Cerebellar cortex (tissue), 1 donor: ENCODE data around the gene UBE2J2.

Experiments
- DNase-seq: peaks from one replicate; pipeline ENCODE4 v3.0.0-alpha.2; 2015; ENCODE audit warnings: low spot score

The UBE2J2 gene

GRCh38 chr1:1280782-1281481, 7.3 kb upstream of the UBE2J2 start:
- DNase-seq: no peak

GRCh38 chr1:1279028-1279427, 5.4 kb upstream of the UBE2J2 start:
- no peak for DNase-seq

GRCh38 chr1:1278620-1279019, 5.0 kb upstream of the UBE2J2 start:
- no peak for DNase-seq

DNA sequence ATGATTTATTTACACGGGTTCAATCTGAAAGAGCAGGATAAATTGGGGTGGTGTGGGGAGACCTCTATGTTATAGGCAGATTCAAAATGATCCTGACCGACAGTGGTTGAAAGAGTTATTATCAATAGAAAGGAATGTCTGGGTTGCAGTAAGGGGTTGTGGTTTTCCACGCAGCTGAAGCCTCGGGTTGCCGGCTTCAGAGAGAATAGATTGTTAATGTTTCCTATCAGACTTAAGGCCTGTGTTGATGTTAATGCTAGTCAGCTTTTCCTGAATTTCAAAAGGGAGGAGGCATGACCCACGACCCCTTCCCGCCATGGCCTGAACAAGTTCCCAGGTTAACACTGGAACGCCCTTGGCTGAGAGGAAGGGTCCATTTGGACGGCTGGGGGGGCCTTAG, 2.2 kb upstream of the UBE2J2 start:
- DNase-seq: no peak

- DNase-seq: no peak
Measured at GRCh38 chr1:1274931-1275431, 1.3 kb upstream of the UBE2J2 start.

DNA sequence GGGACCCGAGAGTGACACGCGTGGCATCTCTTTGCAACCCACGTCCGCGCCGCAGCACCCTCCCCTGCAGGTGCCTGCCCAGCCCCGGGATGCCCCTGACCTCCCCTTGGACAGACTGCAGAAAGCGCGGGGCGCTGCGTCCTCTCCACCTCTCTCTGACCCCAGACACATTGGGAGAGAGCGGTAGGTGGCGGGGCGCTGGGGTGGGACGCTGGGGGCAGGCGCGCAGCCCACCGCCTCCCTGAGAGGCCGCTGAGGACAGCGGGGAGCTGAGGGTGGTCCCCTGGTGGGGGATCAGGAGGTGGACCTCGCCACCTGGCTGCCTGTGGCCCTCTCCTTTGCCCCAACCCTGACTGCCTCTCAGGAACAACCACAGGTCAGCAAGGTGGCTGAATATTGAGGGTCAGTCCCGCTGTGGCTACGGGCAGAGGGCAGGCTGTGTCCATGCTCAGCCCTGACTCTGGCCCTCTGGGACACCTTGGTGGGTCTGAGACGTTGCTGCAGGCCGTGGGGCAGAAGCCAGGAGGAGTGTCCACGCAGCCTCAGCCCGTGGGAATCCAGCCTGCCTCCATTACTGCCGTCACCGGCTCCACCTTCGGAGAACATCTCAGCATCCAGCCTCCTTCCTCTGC, 761 bp upstream of the UBE2J2 start:
- DNase-seq: peak; percentile 8

GRCh38 chr1:1273209-1273511, 494 bp downstream of the UBE2J2 start:
- no peak for DNase-seq

GRCh38 chr1:1272341-1273208, 1.1 kb downstream of the UBE2J2 start:
- DNase-seq: no peak

- DNase-seq: no peak
Measured at GRCh38 chr1:1270813-1271212, 2.8 kb downstream of the UBE2J2 start.

DNA sequence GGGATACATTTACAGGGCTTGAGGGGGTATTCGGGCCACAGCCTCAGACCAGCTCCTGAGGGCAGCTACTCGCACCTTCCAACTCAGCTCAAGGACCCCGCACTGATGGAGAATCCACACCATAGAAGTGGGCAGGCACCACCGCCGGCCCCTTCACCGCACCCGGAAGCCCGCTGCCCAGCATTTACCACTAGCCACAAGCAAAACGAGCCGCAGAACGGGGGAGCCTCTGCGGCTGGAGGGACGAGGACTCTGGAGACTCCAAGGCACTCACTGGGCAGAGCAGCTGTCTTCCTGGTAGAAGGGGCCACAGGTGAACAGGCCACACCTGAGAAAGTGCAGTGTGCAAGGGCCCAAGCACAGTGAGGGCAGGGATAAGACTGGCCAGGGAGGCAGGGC, 5.4 kb downstream of the UBE2J2 start:
- DNase-seq: no peak

DNA sequence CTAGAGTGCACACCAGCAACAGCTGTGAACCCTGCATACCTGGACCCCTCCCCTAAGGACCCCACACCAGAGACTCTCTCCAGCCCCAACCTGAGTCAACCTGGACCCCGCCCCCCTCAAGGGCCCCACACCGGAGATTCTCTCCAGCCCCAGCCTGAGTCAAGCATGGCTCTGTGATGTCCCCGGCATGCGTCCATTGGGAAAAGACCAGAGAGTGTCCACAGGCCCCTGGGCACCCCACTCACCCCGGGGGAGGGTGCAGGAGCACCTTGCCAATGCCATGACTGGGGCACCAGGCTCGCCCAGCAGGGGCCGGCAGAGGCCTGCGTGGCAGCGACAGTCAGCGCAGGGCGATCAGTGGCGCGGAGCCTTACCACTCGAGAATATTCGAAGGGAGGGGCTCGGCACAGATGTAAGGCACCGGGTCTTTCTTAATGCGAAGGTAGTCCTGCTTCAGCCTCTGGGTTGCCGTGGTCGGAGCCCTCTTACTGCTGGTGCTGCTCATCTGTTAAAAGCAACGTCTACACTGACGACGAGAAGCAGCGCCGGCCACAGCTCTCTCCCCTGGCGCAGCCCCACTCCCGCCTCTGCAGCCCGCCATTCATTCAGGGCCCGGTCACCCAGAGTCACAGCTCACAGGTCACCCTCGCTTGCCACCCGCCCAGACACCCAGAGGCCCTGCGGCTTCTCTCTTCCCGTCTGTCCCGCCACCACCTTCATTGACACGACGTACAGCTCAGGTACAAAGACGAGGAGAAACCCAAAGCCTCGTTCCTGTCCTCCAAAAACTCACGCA, 6.0 kb downstream of the UBE2J2 start:
- no peak for DNase-seq

GRCh38 chr1:1264868-1265272, 8.8 kb downstream of the UBE2J2 start:
- DNase-seq: no peak

DNA sequence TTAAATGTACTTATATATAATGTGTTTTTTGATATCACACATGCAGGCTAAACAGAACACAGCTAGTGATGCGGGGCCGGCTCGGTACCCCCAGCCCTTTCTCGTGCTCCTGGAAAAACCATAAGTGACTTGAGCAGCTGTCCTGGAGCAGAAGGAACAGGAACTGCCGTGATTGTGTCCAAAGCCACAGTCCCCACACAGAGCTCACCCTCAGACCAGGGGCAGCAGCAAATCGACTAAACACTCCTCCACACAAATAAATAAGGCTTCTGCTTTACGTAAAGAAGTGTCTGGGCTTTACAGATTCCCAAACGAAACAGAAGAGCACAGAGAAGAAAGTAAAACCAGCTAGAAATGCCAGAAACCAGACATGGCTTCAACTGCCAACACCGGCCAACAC, 9.6 kb downstream of the UBE2J2 start:
- DNase-seq: no peak

DNA sequence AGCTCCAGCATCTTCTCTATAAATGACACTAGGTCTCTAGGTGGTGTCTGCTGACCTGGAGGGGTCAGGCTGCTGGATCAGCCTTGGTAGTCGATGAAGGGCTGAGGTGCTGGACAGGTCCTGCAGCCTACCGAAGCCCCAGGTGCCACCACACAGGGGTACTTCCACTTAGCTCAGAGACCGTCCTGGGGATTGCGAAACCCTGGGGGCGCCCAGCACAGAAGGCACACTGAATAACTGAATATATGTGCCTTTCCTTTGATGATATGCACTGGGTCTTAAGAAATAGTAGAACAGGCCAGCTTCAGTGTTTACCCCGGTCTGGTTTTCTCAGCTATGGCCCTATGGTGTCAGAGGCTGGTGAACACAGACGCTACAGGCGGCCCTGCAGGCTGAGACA, 10.9 kb downstream of the UBE2J2 start:
- no peak for DNase-seq

- no peak for DNase-seq
Measured at GRCh38 chr1:1262071-1262470, 11.6 kb downstream of the UBE2J2 start.

DNA sequence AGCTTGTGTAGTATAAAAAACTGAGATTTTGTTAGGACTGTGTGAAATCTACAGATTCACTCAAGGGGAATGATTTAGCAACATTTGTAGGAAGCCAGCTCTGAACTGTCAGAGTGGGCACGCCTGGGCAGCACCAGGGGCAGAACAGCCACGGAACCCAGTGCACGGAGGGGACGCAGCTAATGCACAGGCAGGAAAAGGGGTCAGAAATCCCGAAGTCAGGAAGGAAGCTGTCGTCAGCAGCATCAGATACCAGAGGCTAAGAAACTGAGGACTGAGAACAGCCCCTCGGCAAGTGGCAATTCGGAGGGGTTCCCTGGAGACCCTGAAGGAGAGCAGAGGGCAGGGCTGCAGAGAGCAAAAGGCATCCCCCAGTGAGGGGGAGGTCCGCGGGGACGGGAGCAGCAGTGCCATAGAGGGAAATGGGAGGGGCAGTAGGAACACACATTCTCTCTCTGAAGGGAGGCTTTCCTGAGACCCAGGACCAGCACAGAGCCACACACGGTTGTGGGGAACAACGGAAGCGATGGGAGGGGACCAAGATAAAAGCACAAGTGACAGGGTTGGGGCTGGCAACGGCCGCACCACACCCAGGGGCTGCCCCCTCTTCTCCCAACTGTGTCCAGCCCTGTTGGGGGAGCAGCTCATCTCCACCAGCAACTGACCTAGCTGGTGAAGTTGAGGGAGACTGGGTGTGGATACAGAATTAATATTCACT, 12.7 kb downstream of the UBE2J2 start:
- no peak for DNase-seq

- no peak for DNase-seq
Measured at GRCh38 chr1:1259951-1260600, 13.6 kb downstream of the UBE2J2 start.

DNA sequence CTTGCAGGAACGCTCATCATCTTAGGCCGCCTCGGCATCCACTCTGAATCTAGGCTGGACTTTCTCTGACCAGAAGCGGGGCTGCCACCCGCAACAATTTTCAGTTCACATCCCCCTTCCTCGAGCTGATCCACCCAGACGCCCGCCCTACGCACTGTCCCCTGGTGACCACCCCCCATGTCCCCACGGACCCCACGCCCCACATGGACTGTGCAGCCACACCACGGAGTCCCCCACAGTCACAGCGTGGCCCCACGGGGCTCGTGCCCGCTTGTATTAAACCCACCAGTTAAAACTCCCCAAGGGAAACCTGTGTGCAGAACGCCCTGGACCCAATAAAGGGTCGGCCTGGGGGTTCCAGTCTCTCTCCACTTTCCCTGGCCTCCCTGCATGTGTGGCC, 14.1 kb downstream of the UBE2J2 start:
- DNase-seq: no peak

DNA sequence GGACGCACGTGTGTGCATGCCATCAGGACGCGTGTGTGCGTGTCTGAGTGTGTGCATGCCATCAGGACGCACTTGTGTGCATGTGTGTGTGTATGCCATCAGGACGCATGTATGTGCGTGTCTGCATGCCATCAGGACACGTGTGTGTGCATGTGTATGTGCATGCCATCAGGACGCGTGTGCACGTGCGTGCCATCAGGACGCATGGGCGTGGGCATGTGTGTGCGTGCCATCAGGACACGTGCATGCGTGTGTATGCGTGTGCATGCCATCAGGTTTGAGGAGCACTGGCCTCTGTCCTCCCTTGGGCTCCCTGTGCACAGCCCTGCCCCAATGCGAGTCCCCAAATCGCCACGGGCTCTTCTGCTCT, 14.6 kb downstream of the UBE2J2 start:
- DNase-seq: no peak

DNA sequence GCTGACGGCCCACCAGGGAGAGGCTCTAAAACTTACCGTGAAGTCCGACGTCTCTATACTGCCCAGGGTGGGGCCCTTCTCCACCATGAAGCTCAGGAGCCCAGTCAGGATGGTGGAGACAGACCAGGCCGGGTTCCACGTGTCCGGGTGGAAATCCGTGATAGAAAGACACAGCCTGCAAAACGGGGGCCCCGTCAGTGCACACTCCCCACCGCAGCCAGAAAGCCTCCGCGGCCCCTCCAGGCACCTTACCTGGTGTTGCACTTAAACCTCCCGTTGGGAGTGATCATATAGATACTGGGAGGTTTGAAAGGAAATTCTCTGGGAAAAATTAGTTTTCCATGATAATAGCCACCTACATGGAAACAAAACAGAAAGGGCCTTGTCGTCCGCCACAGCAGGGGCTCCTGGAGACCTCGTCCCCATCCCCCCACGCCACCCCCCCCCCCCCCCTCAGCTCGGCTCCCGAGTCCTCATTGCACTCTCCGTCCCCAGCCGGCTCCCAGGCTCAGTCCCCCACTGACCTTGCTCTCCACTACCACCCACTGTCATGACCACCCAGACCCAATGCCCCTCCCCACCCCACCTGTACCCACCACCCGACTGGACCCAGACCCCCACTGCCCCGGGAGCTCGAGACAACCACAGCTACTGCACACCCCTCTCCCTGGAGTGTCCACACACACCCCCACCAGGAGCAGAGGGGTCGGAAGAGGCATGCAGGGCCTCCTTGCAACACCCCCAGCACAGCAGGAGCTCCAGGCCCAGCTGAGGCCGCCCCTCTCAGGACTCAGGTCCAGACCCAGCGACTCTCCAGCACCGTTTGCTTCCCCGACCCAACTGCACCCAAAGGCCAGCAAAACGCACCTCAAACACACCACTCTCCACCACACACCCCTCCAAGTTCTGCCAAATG, 16.4 kb downstream of the UBE2J2 start:
- no peak for DNase-seq
